ENCODE results near the gene PLEKHN1.
A peak's percentile ranks its signal among the peaks of the same experiment; 100 is the strongest.
"Not testable (repeated sequence)": the region's sequence is repeated elsewhere in the genome, so short reads cannot be mapped to it uniquely, and the experiment has no call there.

PLEKHN1 gene

GRCh38 chr1:1014799-1015681 lies 48.8 kb downstream of the PLEKHN1 start:
- no peak for DNase-seq (ENCODE audit: low spot score)
- TF ChIP-seq CTCF (IDR thresholded peaks at IDR 0.05; ENCODE audit: borderline replicate concordance, control extremely low read depth, extremely low read depth, insufficient read depth, missing control alignments) = peak; percentile 31
- in situ Hi-C loops (cut with MboI; ENCODE audit: low sequenced_read_pairs, unreplicated experiment) = no loop called here

GRCh38 chr1:1017397-1018320 lies 51.4 kb downstream of the PLEKHN1 start:
- in situ Hi-C loops (cut with MboI; ENCODE audit: low sequenced_read_pairs, unreplicated experiment); DNase-seq (ENCODE audit: low spot score): not testable (repeated sequence)

GRCh38 chr1:1018321-1018685 lies 52.0 kb downstream of the PLEKHN1 start:
- in situ Hi-C loops (cut with MboI; ENCODE audit: low sequenced_read_pairs, unreplicated experiment); DNase-seq (ENCODE audit: low spot score): not testable (repeated sequence)

GRCh38 chr1:1019122-1019999 lies 53.1 kb downstream of the PLEKHN1 start:
- peak; percentile 65 for TF ChIP-seq CTCF (IDR thresholded peaks at IDR 0.05; ENCODE audit: borderline replicate concordance, control extremely low read depth, extremely low read depth, insufficient read depth, missing control alignments)
- DNase-seq (ENCODE audit: low spot score) = peak; percentile 95
- in situ Hi-C loops (cut with MboI; ENCODE audit: low sequenced_read_pairs, unreplicated experiment) = no loop called here

GRCh38 chr1:1020000-1020404 lies 53.7 kb downstream of the PLEKHN1 start, which contains the start of gene AGRN:
Gene AGRN (plus strand): TSS chr1:1020120. CDS start chr1:1020173, 53 bp downstream.
- in situ Hi-C loops (cut with MboI; ENCODE audit: low sequenced_read_pairs, unreplicated experiment) = no loop called here
- TF ChIP-seq CTCF (IDR thresholded peaks at IDR 0.05; ENCODE audit: borderline replicate concordance, control extremely low read depth, extremely low read depth, insufficient read depth, missing control alignments) = no peak
- DNase-seq (ENCODE audit: low spot score) = peak; percentile 79

GRCh38 chr1:1020415-1021009 lies 54.2 kb downstream of the PLEKHN1 start:
- in situ Hi-C loops (cut with MboI; ENCODE audit: low sequenced_read_pairs, unreplicated experiment) = no loop called here
- no peak for TF ChIP-seq CTCF (IDR thresholded peaks at IDR 0.05; ENCODE audit: borderline replicate concordance, control extremely low read depth, extremely low read depth, insufficient read depth, missing control alignments)
- DNase-seq (ENCODE audit: low spot score) = peak; percentile 65
